KBM-7 (cell line): ENCODE results near the gene MAP6.

ENCODE experiments used
- DNase-seq: peaks from one replicate; pipeline ENCODE4 v3.0.0-alpha.2; 2015
- in situ Hi-C: fragments of 300-500 bp; cut with MboI; formaldehyde crosslinking; loops from 2 replicates; pipeline ENCODE4 v1.14.3; 2020; ENCODE audit warnings: low sequenced_read_pairs, low pct_unique_long_range_greater_than_20kb, mixed read lengths

MAP6 gene

GRCh38 chr11:75667831-75668450 lies 897 bp downstream of the MAP6 start:
- in situ Hi-C loops, result no loop called here
- peak; percentile 27 for DNase-seq

- in situ Hi-C loops, result no loop called here
- DNase-seq, result peak; percentile 22
These were observed 1.5 kb downstream of the MAP6 start for GRCh38 chr11:75667255-75667830.

- in situ Hi-C loops, result no loop called here
- no peak for DNase-seq
These were observed 2.8 kb downstream of the MAP6 start for GRCh38 chr11:75665990-75666389.

GRCh38 chr11:75665126-75665525 lies 3.7 kb downstream of the MAP6 start:
- no peak for DNase-seq
- in situ Hi-C loops, result no loop called here

GRCh38 chr11:75664389-75664788 lies 4.4 kb downstream of the MAP6 start:
- DNase-seq, result no peak
- in situ Hi-C loops, result no loop called here

GRCh38 chr11:75663808-75664207 lies 5.0 kb downstream of the MAP6 start:
- in situ Hi-C loops, result no loop called here
- DNase-seq, result no peak

GRCh38 chr11:75659836-75660235 lies 9.0 kb downstream of the MAP6 start:
- DNase-seq, result no peak
- in situ Hi-C loops, result no loop called here

- no peak for DNase-seq
- in situ Hi-C loops, result no loop called here
These were observed 12.7 kb downstream of the MAP6 start for GRCh38 chr11:75656044-75656727.

GRCh38 chr11:75655605-75656004 lies 13.2 kb downstream of the MAP6 start:
- DNase-seq, result no peak
- in situ Hi-C loops, result no loop called here

- DNase-seq, result no peak
- in situ Hi-C loops, result no loop called here
These were observed 14.5 kb downstream of the MAP6 start for GRCh38 chr11:75654314-75654713.

- in situ Hi-C loops, result no loop called here
- no peak for DNase-seq
These were observed 15.3 kb downstream of the MAP6 start for GRCh38 chr11:75653532-75653931.

GRCh38 chr11:75652936-75653335 lies 15.9 kb downstream of the MAP6 start:
- no peak for DNase-seq
- in situ Hi-C loops, result no loop called here

- no peak for DNase-seq
- in situ Hi-C loops, result no loop called here
These were observed 17.6 kb downstream of the MAP6 start for GRCh38 chr11:75651218-75651617.

- in situ Hi-C loops, result no loop called here
- no peak for DNase-seq
These were observed 18.6 kb downstream of the MAP6 start for GRCh38 chr11:75650167-75650723.

- in situ Hi-C loops, result no loop called here
- no peak for DNase-seq
These were observed 23.9 kb downstream of the MAP6 start for GRCh38 chr11:75644946-75645345.

GRCh38 chr11:75644370-75644769 lies 24.5 kb downstream of the MAP6 start:
- DNase-seq, result no peak
- in situ Hi-C loops, result no loop called here

GRCh38 chr11:75642402-75643113 lies 26.3 kb downstream of the MAP6 start:
- DNase-seq, result no peak
- in situ Hi-C loops, result no loop called here

GRCh38 chr11:75639762-75640181 lies 29.1 kb downstream of the MAP6 start:
- peak; percentile 34 for DNase-seq
- in situ Hi-C loops, result no loop called here

GRCh38 chr11:75637998-75638397 lies 30.8 kb downstream of the MAP6 start:
- in situ Hi-C loops, result no loop called here
- no peak for DNase-seq
